HG03432 (cell line): ENCODE data around the gene OPCML.

Experiments used
- ATAC-seq: cut with Tn5 transposase; IDR thresholded peaks from one replicate; pipeline ENCODE4 v1.9.1; 2021; ENCODE audit warnings: mild to moderate bottlenecking, moderate library complexity; ENCODE audit not compliant: unreplicated experiment

OPCML gene

DNA sequence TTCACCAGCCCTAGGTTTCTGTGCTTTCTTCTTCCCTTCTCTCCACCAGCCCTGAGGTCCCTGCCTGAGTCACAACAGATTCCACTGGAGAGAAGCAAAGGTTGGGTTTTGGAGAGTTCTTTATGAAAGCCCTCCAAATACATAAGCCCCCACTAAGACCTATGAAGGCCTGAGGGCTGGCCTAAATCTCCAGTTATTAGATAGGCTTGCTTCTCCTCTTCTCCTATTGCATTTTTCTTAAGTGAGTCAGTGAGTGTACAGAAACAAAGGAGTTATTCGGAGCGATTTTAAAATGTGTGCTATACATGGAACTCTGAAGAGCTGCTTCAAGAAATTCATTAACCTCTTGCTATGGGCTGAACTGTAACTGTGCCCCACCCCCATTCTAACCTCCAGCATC lies 1057.3 kb downstream of the OPCML start:
- ATAC-seq, result no peak

DNA sequence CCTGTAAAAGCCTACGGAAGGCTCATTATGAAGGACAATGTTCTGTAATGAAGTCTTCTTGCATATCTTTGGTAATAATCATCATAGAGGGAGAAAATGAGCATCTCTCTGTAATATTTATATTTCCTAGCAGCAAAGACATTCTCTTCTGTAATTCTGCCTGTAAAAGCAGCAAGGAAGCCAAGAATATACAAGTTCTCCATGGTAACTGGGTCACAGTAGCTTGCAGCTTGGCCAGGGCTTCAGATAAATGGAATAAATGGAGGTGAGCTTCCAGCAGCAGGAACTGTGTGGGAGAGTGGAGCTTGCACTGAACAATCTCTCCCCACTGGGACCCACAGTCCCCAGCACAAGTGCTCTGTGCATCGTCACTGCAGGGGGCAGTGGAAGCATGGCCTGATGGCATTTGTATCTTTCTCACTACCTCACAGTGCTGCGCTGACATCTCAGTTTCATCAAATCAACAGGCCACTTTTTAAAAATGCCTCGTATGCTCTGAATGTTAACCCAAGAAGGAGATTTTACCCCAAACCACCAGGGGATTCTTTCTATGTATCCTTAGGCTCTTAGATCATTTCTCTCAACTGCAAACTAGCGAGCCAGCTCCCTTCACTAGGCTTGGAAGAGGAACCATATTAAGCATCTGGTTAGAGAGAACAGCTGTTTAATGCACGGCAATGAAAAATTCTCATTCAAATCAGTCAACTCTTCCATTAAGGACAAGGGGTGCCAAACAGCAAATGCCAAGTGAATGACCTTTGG lies 1059.7 kb downstream of the OPCML start:
- ATAC-seq, result no peak

DNA sequence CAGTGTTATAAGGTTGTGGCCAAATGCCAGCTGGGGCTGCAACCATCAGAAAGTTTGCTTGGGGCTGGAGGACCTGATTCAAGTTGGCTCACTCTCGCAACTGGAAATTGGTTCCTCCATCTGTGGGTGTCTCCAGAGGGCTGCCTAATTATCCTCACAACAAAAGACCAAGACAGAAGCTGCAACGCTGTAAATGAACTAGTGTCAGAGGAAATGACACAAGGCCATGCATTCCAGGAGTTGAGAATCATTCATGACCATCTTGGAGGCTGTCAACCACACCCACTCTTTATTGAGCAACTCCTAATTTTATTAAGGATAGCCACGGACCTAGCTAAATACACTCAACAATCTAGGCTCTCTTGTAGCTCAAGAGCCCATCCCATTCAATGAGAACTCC lies 1060.8 kb downstream of the OPCML start:
- no peak for ATAC-seq

DNA sequence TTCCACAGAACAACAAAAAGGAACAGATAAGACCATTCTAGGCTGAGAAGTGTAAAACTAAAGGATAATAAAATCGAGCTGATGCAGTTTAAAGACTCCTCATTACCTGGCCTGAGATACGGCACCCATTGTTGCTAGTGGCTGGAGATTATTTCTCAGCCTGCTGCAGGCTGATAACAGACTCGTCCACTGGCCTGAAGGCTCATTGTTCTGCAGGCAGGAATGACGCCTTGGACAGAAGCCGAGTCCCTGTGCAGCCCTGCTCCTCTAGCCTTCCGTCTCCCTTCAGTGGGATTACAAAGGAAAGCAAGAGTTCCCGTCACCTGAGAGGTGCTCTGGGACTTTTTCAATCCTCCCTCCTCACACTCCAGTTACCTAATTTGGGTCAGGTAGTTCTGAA lies 1065.3 kb downstream of the OPCML start:
- no peak for ATAC-seq

DNA sequence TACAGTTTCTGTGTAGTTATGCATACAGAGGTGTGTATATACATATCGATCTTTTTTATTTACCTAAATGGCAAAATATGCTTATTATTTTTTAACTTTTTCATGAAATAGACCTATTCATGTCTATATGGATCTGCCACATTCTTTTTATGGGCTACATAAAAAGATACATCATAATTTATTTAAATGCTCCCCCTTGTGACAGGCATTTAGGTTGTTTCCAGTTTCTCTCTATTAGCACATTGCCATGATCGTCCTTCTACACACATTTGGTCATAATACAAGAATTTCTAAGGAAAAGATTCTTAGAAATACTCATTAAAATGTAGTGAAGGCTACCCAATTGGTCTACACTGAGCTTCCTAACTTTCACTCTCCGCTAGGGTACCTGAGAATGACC lies 1067.4 kb downstream of the OPCML start:
- ATAC-seq, result no peak

DNA sequence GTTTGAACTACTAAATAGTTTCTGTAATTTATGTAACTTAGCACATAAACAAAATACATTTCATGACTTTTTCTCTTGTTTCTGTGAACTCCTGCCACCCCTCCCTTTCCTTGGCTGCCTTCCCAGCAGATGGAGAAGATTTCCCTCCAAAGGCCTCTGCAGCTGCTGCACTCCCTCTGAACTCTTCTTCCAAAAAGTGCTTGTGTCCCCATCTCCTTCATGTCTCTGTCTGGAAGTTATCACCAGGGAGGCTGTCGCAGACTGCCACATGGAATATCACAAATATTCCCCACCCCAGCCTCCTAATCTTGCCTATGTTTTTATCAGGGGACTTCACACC lies 1068.3 kb downstream of the OPCML start:
- ATAC-seq, result no peak

DNA sequence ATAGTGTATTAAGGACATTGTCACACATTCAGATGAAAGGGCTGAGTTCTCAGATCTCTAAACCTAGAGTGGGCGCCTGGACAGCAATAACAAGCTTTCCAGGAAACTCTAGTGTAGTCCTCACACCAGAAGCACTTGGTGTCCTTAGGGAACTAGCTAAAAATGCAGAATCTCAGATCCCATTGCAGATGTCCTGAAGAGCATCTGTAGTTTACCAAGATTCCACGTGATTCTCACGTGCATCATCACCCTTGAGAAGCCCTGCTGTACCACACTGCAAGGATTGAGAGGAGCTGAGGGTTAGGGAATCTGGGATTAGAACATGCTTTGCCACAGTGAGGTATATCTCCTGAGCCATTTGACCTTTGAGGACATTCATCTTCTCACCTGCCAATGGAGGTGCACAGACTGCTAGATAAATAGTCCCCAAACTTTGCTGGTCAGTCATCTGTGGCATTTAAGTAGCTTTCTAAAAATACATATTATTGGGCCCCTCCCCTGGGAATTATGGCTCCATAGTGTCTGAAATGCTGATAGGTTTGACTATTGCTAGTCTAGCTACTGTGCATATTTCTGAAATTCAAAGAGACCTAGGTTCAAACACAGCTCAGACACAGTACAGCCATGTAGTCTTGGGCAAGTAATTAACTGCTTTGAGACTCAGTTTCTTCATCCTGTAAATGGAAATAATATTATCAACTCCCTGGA lies 1068.9 kb downstream of the OPCML start:
- ATAC-seq, result no peak

DNA sequence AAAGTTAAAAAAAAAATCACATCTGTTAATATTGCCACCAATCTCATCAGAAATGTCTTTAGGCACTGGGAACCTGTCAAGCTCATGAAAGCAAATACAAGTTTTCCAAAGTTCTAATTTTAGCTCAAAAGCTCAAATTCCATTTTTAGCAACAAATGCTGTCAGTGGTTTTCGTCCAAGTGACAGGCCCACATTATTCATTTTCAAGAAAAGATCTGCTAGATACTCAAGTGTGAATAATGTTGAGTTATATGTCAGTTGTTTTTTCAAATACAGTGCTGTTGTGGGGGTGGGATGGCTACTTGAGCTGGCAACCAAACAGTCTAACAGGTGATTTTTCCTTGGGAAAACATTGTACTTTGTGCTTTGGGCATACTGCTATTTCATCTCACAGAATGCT lies 1072.6 kb downstream of the OPCML start:
- ATAC-seq, result no peak

DNA sequence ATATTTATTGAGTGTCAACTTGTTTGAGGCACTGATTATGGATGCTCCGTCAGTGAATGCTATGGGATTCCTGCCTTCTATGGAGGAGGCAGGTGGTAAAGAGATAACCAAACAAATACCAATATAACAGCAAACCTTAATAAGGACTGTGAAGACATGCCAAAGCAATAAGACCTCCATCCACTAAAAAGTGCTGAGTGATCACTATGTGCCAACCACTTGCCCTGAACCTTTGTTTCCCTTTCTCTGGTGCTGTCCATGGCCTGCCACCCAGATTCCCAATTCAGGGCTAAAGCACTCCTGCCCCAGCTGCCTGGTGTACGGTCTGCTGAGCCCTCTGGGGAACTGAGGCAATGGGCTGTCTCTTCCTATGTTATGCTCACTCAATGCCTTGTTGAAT lies 1074.9 kb downstream of the OPCML start:
- no peak for ATAC-seq

DNA sequence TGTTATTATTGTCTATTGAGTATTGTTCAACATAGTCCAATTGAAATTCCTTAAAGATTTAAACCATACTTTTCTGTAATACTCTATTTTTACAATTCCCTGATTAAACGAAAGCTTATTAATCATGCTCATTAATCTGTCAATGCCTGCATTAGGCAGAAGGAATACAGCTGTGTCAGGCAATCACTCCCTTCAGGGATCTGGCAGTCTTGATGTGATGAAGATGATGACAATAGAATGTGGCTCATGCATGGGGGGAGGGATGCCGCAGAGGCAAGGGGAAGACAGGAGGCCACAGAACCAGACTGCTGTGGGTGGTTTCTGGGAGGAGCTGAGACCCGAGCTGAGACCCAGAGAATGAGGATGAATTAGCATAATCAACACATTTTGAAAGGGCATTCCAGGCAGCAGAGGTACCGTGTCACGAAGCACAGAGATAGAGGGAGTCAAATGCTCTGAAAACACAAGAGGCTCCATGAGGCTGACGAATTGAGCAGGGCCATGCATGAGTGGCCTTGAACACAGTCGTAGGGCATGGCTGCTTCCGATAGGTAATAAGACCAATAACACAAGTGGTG lies 1075.5 kb downstream of the OPCML start:
- no peak for ATAC-seq

DNA sequence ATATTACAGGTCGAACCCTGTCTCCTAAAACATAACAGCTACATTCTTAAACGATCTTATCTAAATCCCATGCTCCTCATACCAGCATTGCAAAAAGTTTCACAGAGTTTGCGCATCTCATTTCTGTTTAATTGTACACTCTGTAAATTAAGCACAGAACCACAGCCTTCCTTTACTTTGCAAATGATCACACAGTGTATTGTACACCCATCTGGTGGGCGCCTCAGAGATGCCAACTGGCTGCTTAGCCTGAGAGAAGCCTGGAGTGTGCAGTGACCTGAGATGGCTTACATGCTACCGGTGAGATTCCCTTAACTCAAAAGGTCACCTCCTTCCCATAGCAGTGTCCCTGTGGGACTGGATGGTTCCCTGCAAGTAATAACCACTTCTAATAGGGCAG lies 1077.3 kb downstream of the OPCML start:
- no peak for ATAC-seq

DNA sequence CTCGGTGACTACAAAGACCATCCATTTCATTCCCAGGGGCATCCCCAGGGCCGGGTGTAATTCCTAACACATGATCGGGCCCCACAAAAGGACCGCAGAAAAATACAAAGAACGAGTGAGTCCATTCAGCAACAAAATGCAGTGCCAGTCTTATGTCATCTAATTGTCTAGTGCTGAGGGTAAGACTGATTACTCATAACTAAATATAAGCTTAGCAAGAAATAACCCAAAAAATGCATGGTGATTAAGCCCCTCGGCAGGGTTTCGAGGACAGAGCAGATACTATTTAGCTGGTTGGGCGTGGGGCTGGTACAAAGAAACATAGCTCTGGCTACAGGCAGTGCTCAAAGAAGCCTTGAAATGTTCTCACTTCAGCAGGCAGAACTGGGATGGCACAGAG lies 1078.9 kb downstream of the OPCML start:
- no peak for ATAC-seq

DNA sequence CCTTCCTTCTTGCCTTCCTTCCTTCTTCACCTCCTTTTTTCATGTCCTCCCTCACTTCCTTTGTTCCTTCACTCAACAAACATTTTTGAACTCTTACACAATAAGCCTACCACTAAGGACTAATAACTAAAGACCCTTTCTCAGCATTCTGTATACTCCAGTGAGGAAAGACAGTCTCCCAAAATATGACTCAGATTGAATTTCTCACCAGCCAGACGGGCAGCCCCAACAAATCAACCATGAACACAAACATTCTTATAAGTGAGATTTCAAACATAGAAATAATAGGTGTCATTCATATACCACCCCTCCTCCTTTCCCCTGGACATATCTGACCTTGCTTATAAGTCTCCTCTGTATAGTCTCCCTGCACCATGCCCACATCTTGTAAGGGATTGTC lies 1079.7 kb downstream of the OPCML start:
- no peak for ATAC-seq

DNA sequence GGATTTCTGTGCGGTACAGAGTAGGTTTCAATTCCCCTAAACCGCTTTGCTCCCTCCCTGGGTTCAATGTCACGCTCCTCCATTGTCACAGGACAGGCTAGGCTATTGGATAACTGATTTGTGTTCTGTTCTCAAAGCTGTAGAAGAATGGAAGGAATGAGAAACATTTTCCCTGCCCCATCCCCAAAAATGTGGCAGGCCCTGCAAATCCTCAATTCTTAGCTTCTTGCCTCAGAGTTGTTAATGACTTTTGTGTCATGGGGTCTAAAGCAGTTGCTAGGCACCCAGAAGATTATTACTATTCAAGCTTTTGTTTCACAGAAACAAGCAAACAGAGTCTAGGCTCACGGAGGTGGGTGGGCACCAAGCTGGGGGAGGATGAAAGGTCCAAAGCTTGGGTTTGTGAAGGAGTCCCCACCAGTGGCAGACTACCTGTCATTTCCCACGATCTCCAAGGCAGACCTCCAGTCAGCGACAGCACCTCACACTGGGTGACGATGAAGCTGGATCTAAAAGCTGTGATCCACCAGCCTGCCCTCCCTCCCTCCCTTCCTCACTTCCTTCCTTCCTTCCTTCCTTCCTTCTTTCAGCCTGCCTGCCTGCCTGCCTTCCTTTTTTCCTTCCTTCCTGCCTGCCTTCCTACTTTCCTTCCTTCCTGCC lies 1080.2 kb downstream of the OPCML start:
- no peak for ATAC-seq

DNA sequence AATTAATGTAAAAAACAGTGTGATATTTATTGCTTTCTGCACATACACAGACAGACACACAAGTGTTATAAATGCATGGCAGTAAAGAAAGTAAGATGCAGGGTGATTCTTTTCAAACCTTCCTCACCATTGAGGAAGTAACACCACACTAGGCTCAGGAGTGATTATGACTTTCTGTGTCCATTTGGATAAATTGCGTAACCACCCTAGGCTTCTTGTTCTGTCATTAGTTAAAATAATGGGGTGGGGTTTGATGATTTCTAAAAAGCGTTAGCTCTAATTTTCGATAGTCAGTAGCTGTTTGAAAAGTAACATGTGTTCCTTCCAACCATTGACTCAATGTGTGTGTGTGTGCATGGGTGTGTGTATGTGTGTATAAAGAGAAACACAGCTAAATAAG lies 1081.7 kb downstream of the OPCML start:
- ATAC-seq, result no peak

DNA sequence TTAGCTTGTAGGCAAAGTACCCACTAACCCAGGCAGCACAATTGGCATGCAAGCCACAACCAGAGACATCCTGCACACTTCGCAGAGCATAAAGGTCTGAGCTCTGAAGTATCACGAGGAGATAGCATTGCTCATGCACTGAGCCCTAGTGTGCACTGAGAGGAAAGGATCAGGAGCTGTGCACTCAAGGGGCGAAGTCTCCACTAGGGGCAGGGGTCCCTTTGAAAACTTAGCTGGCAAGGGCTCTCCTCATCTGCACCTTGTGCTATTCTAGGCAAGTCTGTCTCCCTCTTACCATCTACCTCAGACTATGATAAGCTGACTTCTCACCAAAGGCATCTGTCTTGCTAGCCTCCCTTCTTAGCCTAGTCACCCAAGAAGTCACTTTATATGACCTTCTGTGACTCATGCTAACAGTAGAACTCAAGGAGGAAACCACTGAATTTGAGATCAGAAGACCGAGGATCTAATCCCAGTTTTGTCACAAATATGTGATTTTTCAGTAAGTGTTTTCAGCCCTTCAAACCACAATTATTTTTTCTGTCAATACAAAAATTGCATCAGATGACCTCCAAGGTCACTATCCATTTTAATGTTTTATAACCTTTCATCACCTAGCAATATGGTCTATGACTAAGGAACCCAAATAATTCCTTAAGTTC lies 1083.8 kb downstream of the OPCML start:
- no peak for ATAC-seq

DNA sequence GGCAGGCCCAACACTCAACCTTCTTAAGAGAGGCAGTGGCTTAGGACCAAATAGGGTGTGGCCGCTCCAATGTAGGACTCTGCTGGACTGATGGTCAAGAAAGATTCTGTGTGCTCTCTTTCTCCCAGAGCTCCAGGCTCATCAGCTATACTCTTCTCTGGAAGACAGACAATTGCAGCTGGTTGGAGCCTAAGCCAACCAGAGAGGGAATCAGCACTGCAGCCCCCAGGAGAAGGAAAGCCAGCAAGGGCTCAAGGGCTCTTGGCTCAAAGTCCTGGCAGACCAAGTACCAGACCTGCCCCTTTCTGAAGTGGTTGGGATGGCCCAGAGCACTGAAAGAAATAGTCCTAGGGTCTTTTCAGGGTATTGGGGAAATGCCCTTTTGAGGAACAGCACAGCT lies 1084.5 kb downstream of the OPCML start:
- ATAC-seq, result no peak

DNA sequence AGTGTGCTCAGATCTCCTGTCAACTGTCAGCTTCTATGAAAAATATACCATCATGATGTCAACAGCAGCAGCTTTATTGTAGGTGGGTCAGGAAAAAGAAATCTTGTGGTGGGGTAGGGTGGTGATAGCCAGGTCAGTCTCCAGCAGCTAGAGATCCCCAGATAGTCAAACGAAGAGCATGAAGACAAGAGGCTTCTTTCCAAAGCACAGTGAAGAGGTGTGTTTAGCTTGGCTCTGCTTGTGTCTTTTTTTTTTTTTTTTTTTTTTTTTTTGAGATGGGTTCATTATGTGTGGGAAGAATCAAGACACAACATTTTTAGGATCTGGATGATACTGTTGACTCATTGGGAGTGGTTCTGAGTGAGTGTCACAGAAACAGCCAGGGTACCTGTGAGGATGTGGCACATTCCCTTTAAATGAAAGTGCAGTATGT lies 1086.4 kb downstream of the OPCML start:
- no peak for ATAC-seq

DNA sequence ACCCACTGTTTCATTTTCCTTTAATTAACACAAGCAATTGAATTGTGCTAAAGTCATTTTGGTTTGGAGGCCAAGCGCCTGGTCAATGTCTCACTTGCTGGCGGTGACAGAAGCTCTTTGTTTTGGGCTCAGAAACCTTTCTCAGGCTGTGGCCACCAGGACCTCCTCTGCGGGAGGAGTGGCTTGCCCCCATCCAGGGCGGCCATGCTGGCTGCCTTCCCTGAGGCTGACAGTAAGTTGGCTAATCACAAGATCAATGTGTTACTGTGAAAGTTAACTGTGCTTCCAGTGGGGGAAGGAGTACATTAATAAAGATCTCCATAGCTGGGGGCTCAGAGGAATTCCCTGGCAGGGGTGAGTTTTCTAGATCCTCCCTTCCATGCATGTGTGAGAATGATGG lies 1087.4 kb downstream of the OPCML start:
- ATAC-seq, result no peak

DNA sequence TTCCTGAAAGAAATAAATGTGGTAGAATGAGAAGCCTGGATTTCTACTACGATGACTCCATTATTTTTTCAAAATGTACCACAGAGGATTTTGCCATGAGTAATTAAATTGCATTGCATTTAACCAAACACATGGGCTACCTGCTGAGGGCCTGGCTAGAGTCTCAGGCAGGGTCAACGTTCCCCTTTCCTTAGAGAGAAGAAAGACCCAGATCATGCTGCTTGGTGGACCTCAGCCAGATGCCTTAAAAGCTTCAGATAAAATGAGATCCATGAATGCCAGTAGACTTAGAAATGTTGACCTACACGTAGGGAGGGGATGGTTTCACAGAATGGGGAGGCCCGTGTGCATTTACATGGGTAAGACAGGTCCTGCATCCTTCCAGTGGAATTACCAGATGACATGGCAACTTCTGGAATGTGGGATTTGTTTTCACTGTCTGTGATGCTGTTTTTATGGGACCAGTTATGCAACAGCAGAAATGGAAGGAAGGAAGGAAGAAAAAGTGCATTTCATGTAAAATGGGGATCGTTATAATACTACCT lies 1092.5 kb downstream of the OPCML start:
- no peak for ATAC-seq

DNA sequence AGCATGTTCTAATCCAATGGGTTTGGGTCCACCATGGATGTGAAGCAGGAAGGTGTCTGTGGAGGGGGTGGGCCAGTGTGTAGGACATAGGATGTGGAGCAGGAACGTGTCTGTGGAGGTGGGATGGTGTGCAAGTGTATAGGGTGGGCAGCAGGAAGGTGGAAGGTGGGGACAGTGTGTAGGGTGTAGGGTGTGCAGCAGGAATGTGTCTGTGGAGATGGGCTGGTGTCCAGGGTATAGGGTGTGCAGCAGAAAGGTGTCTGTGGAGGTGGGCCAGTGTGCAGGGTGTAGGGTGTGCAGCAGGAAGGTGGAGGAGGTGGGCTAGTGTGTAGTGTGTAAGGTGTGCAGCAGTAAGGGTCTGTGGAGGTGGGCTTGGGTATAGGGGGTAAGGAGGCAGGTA lies 1093.9 kb downstream of the OPCML start:
- ATAC-seq, result no peak
